Stimulated activated CD4-positive, alpha-beta T cell treated with anti-CD3 and anti-CD28 coated beads, Interleukin-4, amount 100 ng/mL, for 48 hours (primary cell): ENCODE results near the gene ZNF358.

Source experiments
- DNase-seq, 2 donors: peaks; one replicate each; pipeline ENCODE4 v3.0.0-alpha.2; 2020; ENCODE audit warnings: low read depth in 2 of 2

ZNF358 gene

DNA sequence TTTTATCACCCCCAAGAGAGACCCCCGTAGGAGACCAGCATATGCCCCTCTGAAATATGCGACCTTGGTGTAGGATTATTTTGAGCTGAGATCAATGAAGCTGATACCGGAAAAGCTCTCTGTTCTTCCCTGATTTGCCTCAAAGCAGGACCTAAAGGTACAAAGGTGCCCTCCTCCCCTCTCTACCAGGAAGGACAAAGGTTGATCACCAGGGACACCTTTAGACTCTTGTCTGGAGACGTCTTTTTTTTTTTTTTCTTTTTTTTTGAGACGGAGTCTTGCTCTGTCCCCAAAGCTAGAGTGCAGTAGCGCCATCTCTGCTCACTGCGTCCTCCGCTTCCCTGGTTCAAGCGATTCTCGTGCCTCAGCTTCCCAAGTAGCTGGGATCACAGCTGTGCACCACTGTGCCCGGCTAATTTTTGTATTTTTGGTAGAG lies 26.3 kb upstream of the ZNF358 start:
- no peak for DNase-seq

DNA sequence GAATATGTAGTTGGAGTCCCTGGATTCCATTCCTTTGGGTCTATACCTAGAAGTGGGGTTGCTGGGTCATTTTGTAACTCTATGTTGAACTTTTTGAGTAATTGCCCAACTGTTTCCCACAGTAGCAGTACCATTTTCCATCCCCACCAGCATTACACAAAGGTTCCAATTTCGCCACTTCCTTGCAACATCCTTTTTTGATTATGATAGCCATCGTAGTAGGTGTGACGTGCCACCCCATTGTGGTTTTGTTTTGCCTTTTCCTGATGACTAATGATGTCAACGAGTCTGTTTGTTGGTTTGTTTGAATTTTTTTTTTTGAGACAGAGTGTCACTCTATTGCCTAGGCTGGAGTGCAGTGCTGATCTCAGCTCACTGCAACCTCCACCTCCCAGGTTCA lies 23.8 kb upstream of the ZNF358 start:
- DNase-seq: peak; percentile 42 to 54

DNA sequence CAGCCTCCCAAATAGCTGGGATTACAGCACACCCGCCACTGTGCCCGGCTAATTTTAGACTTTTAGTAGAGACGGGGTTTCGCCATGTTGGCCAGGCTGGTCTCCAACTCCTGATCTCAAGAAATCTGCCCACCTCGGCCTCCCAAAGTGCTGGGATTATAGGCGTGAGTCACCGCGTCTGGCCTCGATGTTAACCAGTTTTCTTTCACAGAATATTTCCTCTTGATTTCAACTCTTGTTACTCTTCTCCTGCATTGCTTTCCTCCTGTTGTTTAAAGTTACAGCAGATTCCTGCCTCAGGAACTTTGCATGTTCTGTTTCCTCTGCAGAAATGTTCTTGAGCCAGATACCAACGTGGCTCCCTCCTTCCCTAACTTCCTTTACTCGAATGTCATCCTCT lies 23.3 kb upstream of the ZNF358 start:
- no peak for DNase-seq

DNA sequence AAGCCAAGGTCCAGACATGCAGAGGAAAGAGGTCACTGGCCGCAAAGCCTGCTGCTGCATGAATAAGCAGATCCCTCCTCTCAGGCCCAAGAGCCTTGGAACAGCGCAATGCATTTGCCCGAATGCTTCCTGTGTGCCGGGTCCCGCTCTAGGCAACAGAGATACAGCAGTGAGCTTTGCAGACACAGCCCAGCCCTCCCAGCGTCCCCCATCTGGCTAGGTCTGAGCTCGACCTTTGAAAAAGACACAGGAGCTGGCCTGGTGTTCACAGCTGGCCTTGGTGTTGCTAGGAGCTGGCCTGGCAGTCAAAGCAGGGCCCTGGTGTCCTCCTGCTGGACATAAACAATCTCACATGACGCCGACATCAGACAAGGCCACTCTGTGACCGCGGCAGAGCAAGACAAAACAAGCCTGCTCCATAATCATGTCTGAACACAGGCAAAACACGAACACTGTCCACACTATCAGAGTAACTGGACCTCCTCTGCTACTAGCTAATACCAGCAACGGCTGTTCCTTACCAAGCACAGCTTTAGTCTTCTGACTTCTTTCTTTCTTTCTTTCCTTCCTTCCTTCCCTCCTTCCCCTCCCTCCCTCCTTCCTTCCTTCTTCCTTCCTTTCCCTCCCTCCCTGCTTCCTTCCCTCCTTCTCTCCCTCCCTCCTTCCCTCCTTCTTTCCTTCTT lies 21.3 kb upstream of the ZNF358 start:
- no peak for DNase-seq

DNA sequence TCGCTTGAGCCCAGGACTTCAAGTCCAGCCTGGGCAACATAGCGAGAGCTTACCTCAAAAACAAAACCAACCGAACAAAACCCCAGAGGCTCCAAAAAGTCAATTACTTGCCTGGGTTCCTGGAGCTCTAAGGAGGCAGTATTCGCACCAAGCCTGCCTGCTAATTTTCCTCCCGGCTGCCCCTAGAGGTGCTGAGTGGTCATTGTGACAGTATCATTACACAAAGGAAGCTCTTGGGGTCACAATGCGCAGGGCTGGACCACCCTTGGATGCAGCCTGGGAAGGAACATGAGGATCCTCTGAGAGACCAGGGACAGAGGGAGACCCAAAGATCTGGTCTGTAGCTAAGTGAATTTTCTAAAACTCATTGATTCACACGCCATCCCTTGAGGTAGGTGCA lies 18.6 kb upstream of the ZNF358 start:
- DNase-seq: no peak

DNA sequence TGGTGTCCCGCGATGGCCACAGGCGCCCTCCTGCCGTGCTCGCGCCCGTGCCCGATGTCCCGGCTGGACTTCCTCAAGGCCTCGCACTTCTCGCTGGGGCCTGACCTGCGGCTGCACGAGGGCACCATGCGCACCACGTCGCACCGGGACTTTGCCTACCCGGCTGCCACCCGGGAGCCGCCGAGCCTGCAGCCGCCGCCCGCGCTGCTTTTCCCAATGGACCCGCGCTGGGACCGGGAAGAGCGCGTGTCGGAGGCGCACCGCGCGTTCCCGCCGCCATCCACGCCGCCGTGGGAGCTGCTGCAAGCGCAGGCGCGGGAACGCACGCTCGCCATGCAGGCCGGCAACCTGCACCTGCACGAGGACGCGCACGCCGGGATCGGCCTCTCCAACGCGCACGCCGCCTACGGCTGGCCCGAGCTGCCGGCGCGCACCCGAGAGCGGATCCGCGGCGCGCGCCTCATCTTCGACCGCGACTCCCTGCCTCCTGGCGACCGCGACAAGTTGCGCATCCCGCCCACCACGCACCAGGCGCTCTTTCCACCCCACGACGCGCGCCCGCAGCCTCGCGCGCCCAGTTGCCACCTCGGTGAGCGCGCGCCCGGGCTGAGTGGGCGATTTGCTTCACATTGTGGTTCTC lies 15.0 kb upstream of the ZNF358 start:
- DNase-seq: peak; percentile 60 to 61

DNA sequence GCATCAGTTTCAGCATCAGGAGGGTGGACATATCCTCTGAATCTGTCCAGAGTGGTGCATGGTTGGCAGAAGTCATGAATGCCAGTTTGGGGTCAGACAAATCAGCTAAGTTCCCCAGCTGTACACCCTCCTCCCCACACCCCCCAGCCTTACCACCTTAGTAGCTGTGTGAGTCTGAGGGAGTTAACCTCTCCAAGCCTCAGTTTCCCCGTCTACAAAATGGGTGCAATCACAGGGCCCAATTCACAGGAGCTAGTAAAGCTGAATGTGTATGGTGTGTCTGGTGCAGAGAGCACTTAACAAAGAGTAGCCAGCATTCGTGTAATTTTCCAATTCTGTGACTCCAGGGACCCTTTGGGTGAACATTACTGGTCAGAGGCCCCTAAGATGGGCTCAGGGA lies 13.4 kb upstream of the ZNF358 start:
- no peak for DNase-seq

DNA sequence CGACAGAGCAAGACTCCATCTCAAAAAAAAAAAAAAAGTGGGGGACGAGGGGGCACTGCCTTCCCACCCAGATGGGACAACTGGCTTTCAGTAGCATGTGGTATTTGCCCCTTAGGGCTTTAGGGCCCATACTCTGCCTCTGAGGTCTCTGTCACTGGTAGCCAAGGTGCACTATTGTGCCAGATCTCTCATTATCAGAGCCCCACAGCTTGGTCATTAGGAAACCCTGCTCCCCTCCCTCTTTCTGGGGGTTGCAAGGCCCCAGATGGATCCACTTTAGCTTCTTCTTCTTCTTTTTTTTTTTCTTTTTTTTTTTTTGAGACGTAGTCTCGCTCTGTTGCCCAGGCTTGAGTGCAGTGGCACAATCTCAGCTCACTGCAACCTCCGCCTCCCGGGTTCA lies 11.2 kb upstream of the ZNF358 start:
- no peak for DNase-seq

DNA sequence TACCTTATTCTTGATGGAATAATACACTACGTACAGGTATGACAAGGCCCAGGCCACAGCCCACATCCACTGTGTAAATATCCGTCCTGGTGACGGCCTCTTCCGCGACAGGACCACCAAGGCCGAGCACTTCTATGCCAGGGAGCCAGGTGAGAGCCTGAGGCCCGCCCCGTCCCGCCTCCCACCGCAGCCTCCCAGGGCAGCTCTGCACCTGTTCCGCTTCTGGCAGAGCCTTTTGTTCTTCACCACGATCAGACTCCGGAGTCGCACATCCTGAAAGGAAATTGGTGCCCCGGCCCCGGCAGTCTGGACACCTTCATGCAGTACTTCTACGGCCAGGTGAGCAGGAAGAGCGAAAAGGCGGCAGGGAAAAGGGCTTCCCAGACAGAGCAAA lies 10.6 kb upstream of the ZNF358 start:
- no peak for DNase-seq

DNA sequence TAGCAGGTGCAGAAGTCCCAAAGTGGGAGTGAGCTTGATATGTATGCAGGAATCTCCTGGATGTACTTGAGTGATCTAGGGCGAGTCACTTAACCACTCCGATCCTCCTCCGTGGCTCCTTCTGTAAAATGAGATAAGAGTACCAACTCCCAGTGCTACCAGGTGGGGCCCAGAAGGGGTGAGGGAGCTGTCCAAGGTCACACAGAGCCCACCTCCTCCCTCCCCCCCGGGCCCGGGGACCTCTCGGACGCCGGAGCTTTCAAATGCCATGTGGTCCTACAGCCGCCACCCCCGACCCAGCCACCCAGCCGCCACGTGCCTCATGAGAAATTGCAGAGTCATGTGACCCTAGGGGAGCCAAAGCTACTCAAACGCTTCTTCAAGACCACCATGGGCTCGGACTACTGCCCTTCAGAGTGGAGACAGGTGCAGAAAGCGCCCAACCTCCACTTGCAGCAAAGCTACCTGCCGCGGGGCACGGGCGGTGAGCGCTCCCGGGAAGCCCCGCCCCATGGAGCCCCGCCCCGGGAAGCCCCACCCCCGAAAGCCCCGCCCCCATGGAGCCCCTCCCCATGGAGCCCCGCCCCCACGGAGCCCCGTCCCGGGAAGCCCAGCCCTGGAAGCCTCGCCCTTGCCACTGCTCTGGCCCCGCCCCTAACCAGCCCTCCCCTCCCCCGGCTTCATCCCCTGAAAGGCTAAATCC lies 10.1 kb upstream of the ZNF358 start:
- peak in 1 of 2 donors; percentile 39 for DNase-seq

DNA sequence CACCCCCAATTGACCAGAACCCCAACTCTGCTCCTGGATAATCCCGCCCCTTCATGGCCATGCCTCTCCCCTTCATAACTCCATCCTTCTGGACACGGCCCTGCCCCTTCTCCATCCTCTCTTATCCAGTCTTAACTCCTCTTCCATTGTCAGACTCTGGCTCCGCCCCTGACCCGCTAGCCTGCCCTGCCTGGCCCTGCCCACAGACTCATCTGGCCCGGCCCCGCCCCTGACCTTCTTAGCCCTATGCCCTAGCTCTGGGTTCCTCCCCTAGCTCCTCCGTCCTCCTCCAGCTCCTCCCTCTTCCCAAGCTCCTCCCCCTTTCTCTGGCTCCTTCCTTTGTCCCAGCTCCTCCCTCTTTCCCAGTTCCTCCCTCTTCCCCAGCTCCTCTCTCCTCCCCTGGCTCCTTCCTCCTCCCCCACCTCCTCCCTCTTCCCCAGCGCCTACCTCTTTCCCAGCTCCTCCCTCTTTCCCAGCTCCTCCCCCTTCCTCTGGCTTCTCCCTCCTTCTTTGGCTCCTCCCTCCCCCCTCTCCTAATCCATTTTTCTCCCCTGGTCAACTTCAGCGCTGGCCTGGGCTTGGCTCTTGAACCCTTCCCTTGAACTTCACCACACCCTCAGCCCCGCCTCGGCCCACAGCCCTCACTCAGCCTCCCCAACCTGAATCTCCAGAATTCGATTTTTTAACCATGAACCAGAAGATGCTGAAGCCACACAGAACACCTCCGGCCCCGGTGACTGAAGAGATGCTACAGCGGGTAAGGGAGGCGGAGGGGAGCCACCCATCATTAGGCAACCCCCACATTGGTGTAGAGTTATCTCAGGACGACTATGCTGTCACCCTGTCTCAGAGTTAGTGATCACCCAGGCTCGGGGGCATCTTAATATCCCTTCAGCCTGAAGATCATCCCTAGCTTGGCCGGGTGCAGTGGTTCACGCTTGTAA lies 9.2 kb upstream of the ZNF358 start:
- DNase-seq: peak; percentile 36 to 60

DNA sequence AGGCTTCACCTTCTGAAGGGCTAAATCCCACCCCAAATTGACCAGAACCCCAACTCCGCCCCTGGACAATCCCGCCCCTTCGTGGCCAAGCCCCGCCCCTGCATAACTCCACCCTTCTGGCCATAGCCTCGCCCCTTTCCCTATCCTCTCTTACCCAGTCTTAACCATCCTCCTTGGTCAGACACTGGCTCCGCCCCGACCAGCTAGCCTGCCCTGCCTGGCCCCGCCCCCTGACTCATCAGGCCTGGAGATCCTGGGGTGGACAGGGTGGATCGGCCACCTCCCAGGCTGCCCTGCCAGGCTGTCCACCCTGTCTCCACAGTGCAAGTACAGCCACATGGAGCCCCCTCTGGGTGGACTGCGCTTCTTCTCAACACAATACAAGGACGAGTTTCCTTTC lies 8.0 kb upstream of the ZNF358 start:
- peak in 1 of 2 donors; percentile 15 for DNase-seq

DNA sequence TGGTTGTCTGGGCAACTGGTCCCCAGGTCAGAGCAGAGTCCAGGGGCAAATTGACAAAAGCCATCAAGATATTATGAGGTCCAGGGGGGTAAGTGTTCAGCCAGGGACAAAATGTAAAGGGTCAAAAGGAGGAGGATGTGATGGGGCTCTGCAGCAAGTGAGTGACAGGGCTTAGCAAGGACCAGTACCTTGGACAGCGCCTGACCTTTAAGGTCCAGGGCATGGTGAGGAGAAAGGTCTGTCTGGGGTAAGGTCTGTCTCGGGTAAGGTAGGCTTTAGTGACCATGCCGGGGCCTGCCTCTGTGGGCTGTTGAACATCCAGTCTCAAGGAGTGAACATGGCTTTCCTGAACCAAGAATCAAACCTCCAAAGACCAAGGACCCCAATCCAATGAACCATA lies 6.3 kb upstream of the ZNF358 start:
- DNase-seq: no peak

DNA sequence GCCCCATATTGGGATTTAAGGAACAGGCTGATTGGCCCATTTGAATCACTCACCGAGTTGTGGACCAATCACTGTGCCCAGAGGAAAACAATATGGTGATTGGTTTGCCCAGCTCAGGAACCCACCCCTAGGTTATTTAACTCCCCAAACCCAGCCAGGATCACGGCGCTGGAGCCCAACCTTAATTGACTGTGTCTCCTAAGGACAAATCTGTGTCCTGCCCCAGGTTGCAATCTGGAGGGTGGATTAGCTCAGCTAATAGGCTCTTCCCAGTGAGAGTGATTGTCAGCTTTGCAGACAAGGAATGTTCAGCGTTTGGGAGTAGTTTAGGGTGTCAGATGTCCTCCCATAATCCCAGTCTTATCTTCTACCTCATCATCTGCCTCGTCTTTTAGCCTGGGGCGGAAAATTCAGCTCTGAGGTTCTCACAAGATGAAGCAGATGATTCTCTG lies 3.5 kb upstream of the ZNF358 start:
- no peak for DNase-seq

DNA sequence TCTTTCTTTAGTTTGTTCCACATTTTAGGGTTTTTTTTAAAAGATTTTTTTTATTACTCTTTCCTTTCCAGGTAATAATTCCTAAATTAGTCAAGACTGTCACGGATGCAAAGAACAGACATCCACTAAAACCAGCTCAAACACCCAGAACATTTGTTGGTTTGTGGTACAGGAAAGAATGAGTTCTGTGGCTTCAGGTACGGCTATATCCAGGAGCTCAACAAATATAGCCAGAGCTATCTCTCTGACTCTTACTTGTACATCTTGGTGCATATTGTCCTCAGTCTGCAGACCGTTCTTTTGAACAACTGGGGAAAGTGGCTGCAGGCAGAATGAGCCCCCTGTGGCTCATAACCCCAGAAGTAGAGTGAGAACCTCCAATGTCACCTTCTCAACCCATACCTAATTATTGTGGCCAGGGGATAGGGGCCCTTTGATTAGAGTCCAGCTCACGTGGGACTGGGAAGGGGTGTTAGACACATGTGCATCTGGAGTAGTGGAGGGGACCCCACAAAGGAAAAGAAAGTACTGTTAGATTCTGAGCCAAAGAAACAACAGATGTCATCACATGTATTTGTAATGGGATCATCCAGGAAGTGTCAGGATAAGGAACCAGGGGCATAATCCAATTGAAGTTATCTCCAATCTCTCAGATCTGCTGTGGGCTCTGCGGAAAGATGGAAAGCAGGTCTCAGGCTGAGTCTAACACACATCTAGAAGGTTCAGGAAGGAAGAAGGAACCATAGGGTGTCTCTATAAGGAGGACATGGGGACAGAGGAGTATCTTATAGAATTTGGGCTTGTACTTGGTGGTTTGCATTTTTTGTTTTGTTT lies 1.9 kb upstream of the ZNF358 start:
- no peak for DNase-seq

DNA sequence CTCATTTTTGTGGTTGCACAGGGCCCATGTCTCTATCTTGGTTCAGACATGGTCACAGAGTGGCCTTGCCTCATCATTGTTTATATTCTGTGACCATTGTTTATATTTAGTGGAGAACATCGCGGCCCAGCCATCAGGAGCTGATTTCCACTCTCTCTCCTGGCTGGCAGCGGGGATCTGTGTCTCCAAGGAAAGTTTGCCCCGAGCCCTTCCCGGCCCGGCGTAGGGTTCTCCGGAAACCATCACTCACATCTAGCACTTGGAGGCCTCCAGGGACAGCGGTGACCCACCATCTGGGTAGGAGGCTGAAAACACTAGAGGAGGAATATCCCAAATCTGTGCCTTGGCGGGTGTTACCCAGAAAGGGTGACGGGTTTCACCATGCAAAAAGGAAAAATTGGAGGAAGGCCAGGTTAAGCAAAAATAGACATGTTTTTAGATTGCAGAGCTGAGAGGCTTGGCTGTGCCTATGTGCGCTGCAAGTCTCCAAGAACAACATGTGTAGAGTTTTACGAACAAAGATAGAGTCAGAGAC lies 726 bp upstream of the ZNF358 start:
- no peak for DNase-seq

DNA sequence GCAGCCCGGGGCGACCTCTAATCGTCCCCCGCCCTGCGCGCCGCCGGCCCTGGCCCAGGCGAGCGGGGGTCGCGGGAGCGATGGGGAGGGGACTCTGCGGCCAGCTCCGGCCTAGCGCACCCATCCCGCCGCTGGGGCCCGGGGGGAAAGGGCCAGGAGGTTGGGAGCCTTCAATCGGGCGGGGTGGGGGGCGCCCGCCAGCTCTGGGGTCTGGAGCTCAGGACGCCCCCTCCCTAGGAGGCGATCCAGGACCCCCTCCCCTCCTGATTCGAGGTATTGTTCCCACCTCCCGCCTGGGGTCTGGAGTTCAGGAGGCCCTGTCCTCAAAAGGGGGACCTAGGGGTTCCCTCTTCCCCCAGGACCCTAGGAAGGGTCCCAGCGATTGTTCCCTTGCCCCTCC lies 430 bp downstream of the ZNF358 start:
- no peak for DNase-seq

DNA sequence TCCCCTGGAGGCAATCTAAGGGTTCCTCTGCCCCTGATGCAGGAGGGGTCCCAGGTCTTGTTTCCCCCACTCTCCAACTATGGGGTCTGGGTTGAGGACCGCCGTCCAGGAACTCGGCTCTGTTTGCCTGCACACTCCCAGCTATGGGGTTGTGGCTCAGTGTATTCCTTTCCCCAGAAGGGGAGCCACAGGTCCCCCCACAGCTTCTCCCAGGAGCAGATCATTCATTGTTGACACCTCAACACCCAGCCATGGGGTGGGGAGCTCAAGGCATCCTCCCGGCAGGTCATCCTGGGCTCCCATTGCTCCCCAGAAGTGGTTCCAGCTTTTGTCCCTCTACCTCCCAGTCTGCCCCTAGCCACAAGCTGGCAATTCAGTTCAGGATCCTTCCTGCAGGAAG lies 975 bp downstream of the ZNF358 start:
- no peak for DNase-seq

DNA sequence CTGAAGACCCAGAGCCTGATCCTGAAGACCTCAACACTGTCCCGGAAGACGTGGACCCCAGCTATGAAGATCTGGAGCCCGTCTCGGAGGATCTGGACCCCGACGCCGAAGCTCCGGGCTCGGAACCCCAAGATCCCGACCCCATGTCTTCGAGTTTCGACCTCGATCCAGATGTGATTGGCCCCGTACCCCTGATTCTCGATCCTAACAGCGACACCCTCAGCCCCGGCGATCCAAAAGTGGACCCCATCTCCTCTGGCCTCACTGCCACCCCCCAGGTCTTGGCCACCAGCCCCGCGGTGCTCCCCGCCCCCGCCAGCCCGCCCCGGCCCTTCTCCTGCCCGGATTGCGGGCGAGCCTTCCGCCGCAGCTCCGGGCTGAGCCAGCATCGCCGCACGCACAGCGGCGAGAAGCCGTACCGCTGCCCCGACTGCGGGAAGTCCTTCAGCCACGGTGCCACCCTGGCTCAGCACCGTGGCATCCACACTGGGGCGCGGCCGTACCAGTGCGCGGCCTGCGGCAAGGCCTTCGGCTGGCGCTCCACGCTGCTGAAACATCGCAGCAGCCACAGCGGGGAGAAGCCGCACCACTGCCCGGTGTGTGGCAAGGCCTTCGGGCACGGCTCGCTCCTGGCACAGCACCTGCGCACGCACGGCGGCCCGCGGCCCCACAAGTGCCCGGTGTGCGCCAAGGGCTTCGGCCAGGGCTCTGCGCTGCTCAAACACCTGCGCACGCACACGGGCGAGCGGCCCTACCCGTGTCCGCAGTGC lies 3.6 kb downstream of the ZNF358 start:
- no peak for DNase-seq
